Measurements from ENCODE around the gene HOATZ.

The HOATZ gene

DNA sequence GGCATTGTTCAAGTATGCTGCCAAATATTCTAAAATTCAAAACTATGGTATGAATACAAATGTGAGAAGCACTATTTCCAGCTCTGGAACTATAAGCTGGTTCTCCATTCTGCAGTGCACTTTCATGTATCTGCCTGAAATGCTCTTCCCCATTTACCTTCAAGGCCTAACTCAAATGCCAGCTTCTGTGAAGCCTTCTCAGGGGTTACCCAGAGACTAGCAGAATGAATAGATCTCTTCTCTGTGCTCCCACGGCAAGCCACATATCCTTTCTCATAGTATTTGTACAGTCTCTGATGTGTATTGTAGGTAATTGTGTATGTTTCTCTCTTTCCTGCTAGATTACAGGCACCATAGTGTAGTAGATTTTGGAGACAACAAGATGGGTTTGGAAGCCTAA is 4.1 kb downstream of the HOATZ start:
- no peaks in the 10 kb centered on the region for H3K9me3 ChIP-seq (ENCODE audit: control insufficient read depth in 5 of 5, low read length in 5 of 5)
- peaks cover 0 to 16% (median 12%) of the 10 kb centered on the region in 5 donors for H3K4me1 ChIP-seq (ENCODE audit: control insufficient read depth in 5 of 5, insufficient read depth in 5 of 5, low read length in 5 of 5)

DNA sequence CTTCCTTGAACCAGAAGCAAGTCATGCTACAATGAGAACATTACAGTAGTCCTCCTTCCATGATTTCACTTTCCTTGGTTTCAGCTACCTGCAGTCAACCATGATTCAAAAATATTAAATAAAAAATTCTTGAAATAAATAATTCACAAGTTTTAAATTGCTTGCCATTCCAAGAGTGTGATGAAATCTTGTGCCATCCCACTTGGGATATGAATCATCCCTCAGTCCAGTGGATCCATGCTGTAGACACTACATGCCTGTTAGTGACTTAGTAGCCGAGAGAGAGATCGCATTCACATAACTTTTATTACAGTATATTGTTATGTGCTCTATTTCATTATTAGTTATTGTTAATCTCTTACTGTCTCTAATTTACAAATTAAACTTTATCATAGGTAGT is 6.0 kb downstream of the HOATZ start:
- Histone ChIP-seq H3K4me1 (ENCODE audit: control insufficient read depth in 5 of 5, insufficient read depth in 5 of 5, low read length in 5 of 5) (peaks cover 0 to 6% (median 3%) of the 10 kb centered on the region in 5 donors), H3K27me3 (ENCODE audit: control insufficient read depth in 5 of 5, insufficient read depth in 4 of 5, low read length in 5 of 5) (no peaks in the 10 kb centered on the region), H3K27ac (ENCODE audit: low read depth, low read length) (no peak overlapping the region), H3K36me3 (ENCODE audit: control insufficient read depth in 5 of 5, insufficient read depth in 5 of 5, low read length in 5 of 5) (no peaks in the 10 kb centered on the region), H3K4me3 (ENCODE audit: low read depth in 1 of 5, low read length in 5 of 5) (no peak overlapping the region), H3K9ac (ENCODE audit: low read length in 5 of 5) (no peak overlapping the region), H3K9me3 (ENCODE audit: control insufficient read depth in 5 of 5, low read length in 5 of 5) (no peaks in the 10 kb centered on the region)

More for the DNA sequence above, 4.1 kb downstream of the HOATZ start:
- H3K9ac ChIP-seq (ENCODE audit: low read length in 5 of 5) = no peak overlapping the region
- H3K27ac ChIP-seq (ENCODE audit: low read depth, low read length) = no peak overlapping the region
- no peak overlapping the region for H3K4me3 ChIP-seq (ENCODE audit: low read depth in 1 of 5, low read length in 5 of 5)
- H3K27me3 ChIP-seq (ENCODE audit: control insufficient read depth in 5 of 5, insufficient read depth in 4 of 5, low read length in 5 of 5) = peaks cover 0 to 6% (median 2%) of the 10 kb centered on the region in 5 donors
- H3K36me3 ChIP-seq (ENCODE audit: control insufficient read depth in 5 of 5, insufficient read depth in 5 of 5, low read length in 5 of 5) = no peaks in the 10 kb centered on the region

DNA sequence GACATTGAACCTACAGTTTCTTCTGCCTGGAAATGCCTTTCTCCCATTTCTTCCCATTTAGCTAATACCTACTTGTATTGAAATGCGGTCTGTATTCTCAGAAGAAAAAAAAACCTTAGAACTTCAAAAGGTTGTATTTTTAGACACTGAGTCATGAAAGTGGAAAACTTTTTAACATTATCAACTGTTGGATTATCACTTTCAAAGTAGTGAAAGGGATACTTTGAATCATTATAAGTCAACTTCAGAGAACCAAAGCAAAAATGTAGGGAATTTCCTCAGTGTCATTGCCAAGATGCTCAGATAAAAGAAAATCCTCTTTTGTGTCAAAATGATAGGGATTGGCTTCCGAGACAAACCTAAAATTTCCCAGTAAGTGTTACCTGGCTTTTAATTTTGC is 6.6 kb downstream of the HOATZ start:
- no peak overlapping the region for H3K4me3 ChIP-seq (ENCODE audit: low read depth in 1 of 5, low read length in 5 of 5)
- H3K36me3 ChIP-seq (ENCODE audit: control insufficient read depth in 5 of 5, insufficient read depth in 5 of 5, low read length in 5 of 5) = no peaks in the 10 kb centered on the region

DNA sequence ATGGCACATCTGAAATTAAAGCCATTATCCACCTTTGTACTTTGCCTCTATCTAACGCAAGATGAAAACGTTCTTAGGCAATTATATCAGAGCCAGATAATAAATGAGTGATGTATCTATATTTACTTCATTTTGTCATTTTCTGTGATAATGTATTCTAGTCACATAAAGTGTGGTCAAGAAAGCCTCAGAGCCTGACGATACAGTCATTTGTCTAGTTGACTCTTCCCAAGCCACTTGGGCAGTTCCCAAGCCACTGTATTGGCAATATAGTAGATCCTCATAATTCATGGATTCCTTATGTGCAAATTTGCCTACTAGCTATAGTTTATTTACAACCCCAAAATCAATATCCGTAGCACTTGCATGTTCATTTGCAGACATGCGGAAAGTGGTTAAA is 7.8 kb downstream of the HOATZ start:
- H3K9me3 ChIP-seq (ENCODE audit: control insufficient read depth in 5 of 5, low read length in 5 of 5) = no peaks in the 10 kb centered on the region
- H3K4me1 ChIP-seq (ENCODE audit: control insufficient read depth in 5 of 5, insufficient read depth in 5 of 5, low read length in 5 of 5) = peaks cover 0 to 6% (median 3%) of the 10 kb centered on the region in 5 donors
- no peak overlapping the region for H3K27ac ChIP-seq (ENCODE audit: low read depth, low read length)

More for the DNA sequence above, 6.6 kb downstream of the HOATZ start:
- H3K9ac ChIP-seq (ENCODE audit: low read length in 5 of 5) = no peak overlapping the region
- H3K27me3 ChIP-seq (ENCODE audit: control insufficient read depth in 5 of 5, insufficient read depth in 4 of 5, low read length in 5 of 5) = no peaks in the 10 kb centered on the region
- H3K27ac ChIP-seq (ENCODE audit: low read depth, low read length) = no peak overlapping the region
- peaks cover 0 to 6% (median 3%) of the 10 kb centered on the region in 5 donors for H3K4me1 ChIP-seq (ENCODE audit: control insufficient read depth in 5 of 5, insufficient read depth in 5 of 5, low read length in 5 of 5)
- no peaks in the 10 kb centered on the region for H3K9me3 ChIP-seq (ENCODE audit: control insufficient read depth in 5 of 5, low read length in 5 of 5)

DNA sequence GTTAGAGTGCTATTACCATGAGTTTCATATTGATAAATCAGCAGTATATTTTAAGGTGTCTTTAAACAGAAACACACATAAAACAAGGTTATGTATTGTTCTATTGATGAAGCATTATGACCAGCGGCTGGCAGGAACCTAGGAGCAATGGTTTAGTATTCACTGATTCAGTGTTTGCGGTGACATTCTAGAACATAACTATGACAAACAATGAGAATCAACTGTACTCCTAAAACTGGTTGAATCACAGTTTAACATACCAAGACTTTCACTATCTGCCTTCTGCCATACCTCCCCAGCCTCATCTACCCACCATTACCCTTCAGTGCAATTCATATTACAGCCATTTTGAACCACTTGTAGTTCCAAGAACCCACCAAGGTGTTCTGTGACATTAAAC is 8.8 kb downstream of the HOATZ start:
- Histone ChIP-seq H3K9me3 (ENCODE audit: control insufficient read depth in 5 of 5, low read length in 5 of 5) (no peaks in the 10 kb centered on the region), H3K4me1 (ENCODE audit: control insufficient read depth in 5 of 5, insufficient read depth in 5 of 5, low read length in 5 of 5) (peaks cover 0 to 6% (median 3%) of the 10 kb centered on the region in 5 donors), H3K4me3 (ENCODE audit: low read depth in 1 of 5, low read length in 5 of 5) (no peak overlapping the region), H3K9ac (ENCODE audit: low read length in 5 of 5) (no peak overlapping the region), H3K27me3 (ENCODE audit: control insufficient read depth in 5 of 5, insufficient read depth in 4 of 5, low read length in 5 of 5) (no peaks in the 10 kb centered on the region), H3K36me3 (ENCODE audit: control insufficient read depth in 5 of 5, insufficient read depth in 5 of 5, low read length in 5 of 5) (no peaks in the 10 kb centered on the region), H3K27ac (ENCODE audit: low read depth, low read length) (no peak overlapping the region)

More for the DNA sequence above, 7.8 kb downstream of the HOATZ start:
- H3K4me3 ChIP-seq (ENCODE audit: low read depth in 1 of 5, low read length in 5 of 5) = no peak overlapping the region
- H3K36me3 ChIP-seq (ENCODE audit: control insufficient read depth in 5 of 5, insufficient read depth in 5 of 5, low read length in 5 of 5) = no peaks in the 10 kb centered on the region
- H3K9ac ChIP-seq (ENCODE audit: low read length in 5 of 5) = no peak overlapping the region
- no peaks in the 10 kb centered on the region for H3K27me3 ChIP-seq (ENCODE audit: control insufficient read depth in 5 of 5, insufficient read depth in 4 of 5, low read length in 5 of 5)

DNA sequence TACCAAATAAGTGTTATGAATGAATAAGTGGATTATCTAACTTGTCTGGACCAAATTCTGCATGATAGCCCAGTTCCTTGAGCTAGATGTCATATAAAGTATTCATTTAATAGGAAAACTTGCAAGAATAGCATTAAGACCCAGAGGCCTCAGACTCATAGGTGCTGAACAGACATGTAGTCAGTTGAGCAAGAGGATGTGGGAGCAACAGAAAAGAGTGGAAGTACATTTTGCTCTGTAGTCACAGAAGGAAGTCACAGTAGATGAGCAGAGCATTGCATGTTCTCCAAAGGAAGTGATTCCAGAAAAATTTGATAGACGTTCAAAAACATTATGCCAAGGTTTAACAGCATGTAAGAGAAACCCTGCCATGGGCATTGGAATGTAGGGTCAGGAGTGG is 9.5 kb downstream of the HOATZ start:
- no peak overlapping the region for H3K4me3 ChIP-seq (ENCODE audit: low read depth in 1 of 5, low read length in 5 of 5)
- H3K9ac ChIP-seq (ENCODE audit: low read length in 5 of 5) = no peak overlapping the region
- H3K27ac ChIP-seq (ENCODE audit: low read depth, low read length) = no peak overlapping the region
- peaks cover 0 to 6% (median 3%) of the 10 kb centered on the region in 5 donors for H3K4me1 ChIP-seq (ENCODE audit: control insufficient read depth in 5 of 5, insufficient read depth in 5 of 5, low read length in 5 of 5)
- H3K9me3 ChIP-seq (ENCODE audit: control insufficient read depth in 5 of 5, low read length in 5 of 5) = no peaks in the 10 kb centered on the region
- H3K36me3 ChIP-seq (ENCODE audit: control insufficient read depth in 5 of 5, insufficient read depth in 5 of 5, low read length in 5 of 5) = no peaks in the 10 kb centered on the region
- H3K27me3 ChIP-seq (ENCODE audit: control insufficient read depth in 5 of 5, insufficient read depth in 4 of 5, low read length in 5 of 5) = no peaks in the 10 kb centered on the region

DNA sequence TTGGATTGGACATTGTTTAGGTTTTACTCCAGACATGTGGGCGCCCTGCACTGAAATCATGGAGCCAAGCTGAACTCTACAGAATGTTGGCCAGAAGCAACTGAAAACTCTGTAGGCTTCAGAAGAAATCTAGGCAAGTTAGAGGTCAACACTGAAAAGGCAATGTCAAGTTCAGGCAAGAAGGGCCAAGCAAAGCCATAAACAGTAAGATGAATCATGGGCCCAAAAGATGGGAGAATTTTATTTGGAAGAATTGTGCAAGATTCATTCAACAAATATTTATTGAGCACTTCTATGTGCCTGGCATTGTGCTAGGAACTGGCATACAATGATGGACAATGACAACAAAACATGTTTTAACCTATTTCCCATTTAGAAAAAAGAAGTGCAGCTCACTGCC is 10.9 kb downstream of the HOATZ start:
- H3K9me3 ChIP-seq (ENCODE audit: control insufficient read depth in 5 of 5, low read length in 5 of 5) = no peaks in the 10 kb centered on the region
- H3K4me3 ChIP-seq (ENCODE audit: low read depth in 1 of 5, low read length in 5 of 5) = no peak overlapping the region
- no peak overlapping the region for H3K9ac ChIP-seq (ENCODE audit: low read length in 5 of 5)
- H3K27me3 ChIP-seq (ENCODE audit: control insufficient read depth in 5 of 5, insufficient read depth in 4 of 5, low read length in 5 of 5) = no peaks in the 10 kb centered on the region
- H3K4me1 ChIP-seq (ENCODE audit: control insufficient read depth in 5 of 5, insufficient read depth in 5 of 5, low read length in 5 of 5) = peaks cover 0 to 6% (median under 1%) of the 10 kb centered on the region in 5 donors
- no peaks in the 10 kb centered on the region for H3K36me3 ChIP-seq (ENCODE audit: control insufficient read depth in 5 of 5, insufficient read depth in 5 of 5, low read length in 5 of 5)
- no peak overlapping the region for H3K27ac ChIP-seq (ENCODE audit: low read depth, low read length)

DNA sequence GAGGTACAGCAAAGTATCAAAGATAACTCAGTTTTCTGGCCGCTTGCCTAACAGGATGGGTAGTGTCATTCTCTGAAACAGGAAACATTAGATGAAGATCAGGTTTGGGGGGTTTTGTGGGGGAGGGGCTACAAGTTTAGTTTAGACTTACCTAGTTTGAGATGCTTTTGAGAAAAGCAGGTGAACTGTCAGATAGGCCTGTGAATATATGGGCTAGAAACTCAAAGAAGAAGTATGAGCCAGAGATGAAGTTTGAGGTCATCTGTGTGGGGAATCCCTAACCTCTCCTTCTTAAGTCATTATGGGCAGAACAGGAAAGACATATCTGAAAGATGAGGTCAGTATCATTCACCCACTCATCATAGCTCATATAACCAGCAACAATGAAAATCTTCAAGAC is 11.9 kb downstream of the HOATZ start:
- H3K9ac ChIP-seq (ENCODE audit: low read length in 5 of 5) = no peak overlapping the region
- H3K4me1 ChIP-seq (ENCODE audit: control insufficient read depth in 5 of 5, insufficient read depth in 5 of 5, low read length in 5 of 5) = no peaks in the 10 kb centered on the region
- no peaks in the 10 kb centered on the region for H3K36me3 ChIP-seq (ENCODE audit: control insufficient read depth in 5 of 5, insufficient read depth in 5 of 5, low read length in 5 of 5)
- no peaks in the 10 kb centered on the region for H3K27me3 ChIP-seq (ENCODE audit: control insufficient read depth in 5 of 5, insufficient read depth in 4 of 5, low read length in 5 of 5)
- no peak overlapping the region for H3K4me3 ChIP-seq (ENCODE audit: low read depth in 1 of 5, low read length in 5 of 5)
- no peaks in the 10 kb centered on the region for H3K9me3 ChIP-seq (ENCODE audit: control insufficient read depth in 5 of 5, low read length in 5 of 5)
- no peak overlapping the region for H3K27ac ChIP-seq (ENCODE audit: low read depth, low read length)

DNA sequence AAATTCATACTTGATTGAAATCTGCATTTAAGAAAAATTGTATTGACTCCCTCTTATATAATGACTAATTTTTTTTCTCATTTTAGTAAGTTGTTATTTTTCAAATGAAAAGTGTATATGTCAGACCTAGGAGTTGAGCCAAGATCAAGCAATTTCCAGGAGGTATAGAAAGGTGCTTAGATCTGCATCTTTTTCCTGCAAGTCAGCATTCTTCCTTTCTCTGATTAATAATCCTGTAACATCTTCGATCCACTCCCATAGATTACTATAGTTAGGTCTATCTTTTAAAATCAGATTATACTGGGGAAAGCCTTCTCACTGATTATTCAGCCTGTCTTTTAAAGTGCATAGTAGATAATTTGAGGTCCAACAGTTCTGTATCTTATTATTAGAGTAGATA is 12.7 kb downstream of the HOATZ start:
- no peak overlapping the region for H3K4me3 ChIP-seq (ENCODE audit: low read depth in 1 of 5, low read length in 5 of 5)
- H3K27ac ChIP-seq (ENCODE audit: low read depth, low read length) = no peak overlapping the region
- no peaks in the 10 kb centered on the region for H3K9me3 ChIP-seq (ENCODE audit: control insufficient read depth in 5 of 5, low read length in 5 of 5)
- no peaks in the 10 kb centered on the region for H3K36me3 ChIP-seq (ENCODE audit: control insufficient read depth in 5 of 5, insufficient read depth in 5 of 5, low read length in 5 of 5)
- H3K9ac ChIP-seq (ENCODE audit: low read length in 5 of 5) = no peak overlapping the region
- no peaks in the 10 kb centered on the region for H3K4me1 ChIP-seq (ENCODE audit: control insufficient read depth in 5 of 5, insufficient read depth in 5 of 5, low read length in 5 of 5)
- H3K27me3 ChIP-seq (ENCODE audit: control insufficient read depth in 5 of 5, insufficient read depth in 4 of 5, low read length in 5 of 5) = no peaks in the 10 kb centered on the region

DNA sequence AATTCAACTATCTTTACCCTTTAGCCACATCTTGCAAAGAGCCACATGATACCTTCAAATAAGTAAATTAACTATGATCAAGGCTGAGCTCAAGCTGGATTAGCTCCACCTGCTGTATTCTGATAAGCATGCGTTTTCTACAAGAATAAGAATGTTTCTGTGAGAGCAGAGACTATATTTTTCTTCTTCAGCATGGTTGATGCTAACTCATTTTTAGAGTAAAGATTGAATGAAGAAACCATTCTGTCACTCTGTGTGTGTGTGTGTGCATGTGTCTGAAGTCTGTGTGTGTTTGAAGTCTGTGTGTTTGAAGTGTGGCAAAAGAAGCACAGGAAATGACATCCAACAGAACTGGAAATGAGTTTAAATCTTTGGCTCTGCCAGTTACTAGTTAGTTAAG is 14.0 kb downstream of the HOATZ start:
- no peaks in the 10 kb centered on the region for H3K36me3 ChIP-seq (ENCODE audit: control insufficient read depth in 5 of 5, insufficient read depth in 5 of 5, low read length in 5 of 5)
- no peaks in the 10 kb centered on the region for H3K9me3 ChIP-seq (ENCODE audit: control insufficient read depth in 5 of 5, low read length in 5 of 5)
- no peak overlapping the region for H3K9ac ChIP-seq (ENCODE audit: low read length in 5 of 5)
- H3K27me3 ChIP-seq (ENCODE audit: control insufficient read depth in 5 of 5, insufficient read depth in 4 of 5, low read length in 5 of 5) = no peaks in the 10 kb centered on the region
- H3K4me1 ChIP-seq (ENCODE audit: control insufficient read depth in 5 of 5, insufficient read depth in 5 of 5, low read length in 5 of 5) = no peaks in the 10 kb centered on the region
- no peak overlapping the region for H3K4me3 ChIP-seq (ENCODE audit: low read depth in 1 of 5, low read length in 5 of 5)
- H3K27ac ChIP-seq (ENCODE audit: low read depth, low read length) = no peak overlapping the region

DNA sequence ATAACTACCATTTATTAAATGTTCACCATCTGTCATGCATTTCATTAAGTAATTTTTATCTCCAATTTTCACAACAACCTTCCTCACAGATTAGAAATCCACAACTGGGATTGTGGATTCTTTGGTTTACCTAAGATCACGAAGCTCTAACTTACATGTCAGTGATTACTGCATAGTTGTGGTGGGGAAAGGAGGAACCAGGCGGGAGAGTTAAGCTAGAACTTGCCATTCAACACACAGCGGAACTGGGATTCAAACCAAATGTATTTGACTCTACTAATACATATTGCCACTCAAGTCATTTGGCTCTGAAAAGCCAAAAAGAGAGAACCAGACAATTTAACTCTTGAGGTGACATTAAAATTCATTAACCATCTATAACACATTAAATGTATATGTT is 15.5 kb downstream of the HOATZ start:
- Histone ChIP-seq H3K4me3 (ENCODE audit: low read depth in 1 of 5, low read length in 5 of 5) (no peak overlapping the region), H3K9me3 (ENCODE audit: control insufficient read depth in 5 of 5, low read length in 5 of 5) (no peaks in the 10 kb centered on the region), H3K27ac (ENCODE audit: low read depth, low read length) (no peak overlapping the region), H3K27me3 (ENCODE audit: control insufficient read depth in 5 of 5, insufficient read depth in 4 of 5, low read length in 5 of 5) (no peaks in the 10 kb centered on the region), H3K36me3 (ENCODE audit: control insufficient read depth in 5 of 5, insufficient read depth in 5 of 5, low read length in 5 of 5) (no peaks in the 10 kb centered on the region), H3K4me1 (ENCODE audit: control insufficient read depth in 5 of 5, insufficient read depth in 5 of 5, low read length in 5 of 5) (no peaks in the 10 kb centered on the region), H3K9ac (ENCODE audit: low read length in 5 of 5) (no peak overlapping the region)

All from subcutaneous abdominal adipose tissue (tissue), 5 donors.